Esophagus muscularis mucosa (tissue), 4 donors: Measurements from ENCODE around the gene B4GALT1. TPM values are rescaled to one million over a fixed set of nuclear protein-coding genes. Genes with fewer than 3 reads are reported as not detected.
"Not testable (repeated sequence)": the region's sequence is repeated elsewhere in the genome, so short reads cannot be mapped to it uniquely, and the experiment has no call there.

Source experiments
- DNase-seq: peaks from one replicate; pipeline ENCODE4 v3.0.0-alpha.2; 2017; ENCODE audit errors: extremely low spot score
- H3K27ac ChIP-seq, 4 donors: fragments of 200-600 bp; sonication (generic); replicated peaks in 1 of 4; 1 replicate in 3 of 4; 2 replicates in 1 of 4; pipeline ENCODE4 v1.5.1; 2016 to 2019; ENCODE audit warnings: mild to moderate bottlenecking in 1 of 4
- H3K27me3 ChIP-seq, 4 donors: fragments of 200-600 bp; sonication (generic); one replicate each; pipeline versions ENCODE4 v1.5.1 to v1.6.0; 2016 to 2019
- H3K36me3 ChIP-seq, 4 donors: fragments of 200-600 bp; sonication (generic); one replicate each; pipeline ENCODE4 v1.5.1; 2016 to 2019
- H3K4me1 ChIP-seq, 4 donors: fragments of 200-600 bp; sonication (generic); one replicate each; pipeline ENCODE4 v1.5.1; 2016 to 2019
- H3K4me3 ChIP-seq, 4 donors: fragments of 200-600 bp; sonication (generic); 1 replicate in 2 of 4; 2 replicates in 2 of 4; pipeline ENCODE4 v1.5.1; 2016 to 2019; ENCODE audit warnings: mild to moderate bottlenecking in 4 of 4, moderate library complexity in 1 of 4
- H3K9me3 ChIP-seq, 4 donors: fragments of 200-600 bp; sonication (generic); 1 replicate in 3 of 4; 2 replicates in 1 of 4; pipeline ENCODE4 v1.5.1; 2016 to 2019
- EP300 ChIP-seq: sonication (generic); formaldehyde crosslinking; IDR thresholded peaks from one replicate; pipeline ENCODE4 v1.6.1; 2017; ENCODE audit warnings: antibody characterized with exemption
- POLR2A ChIP-seq: fragments of 450-650 bp; IDR thresholded peaks from one replicate; pipeline ENCODE4 v1.6.1; 2017; ENCODE audit warnings: antibody characterized with exemption, moderate library complexity, mild to moderate bottlenecking, low read depth
- POLR2AphosphoS5 ChIP-seq, 2 donors: sonication (generic); formaldehyde crosslinking; IDR thresholded peaks; one replicate each; pipeline ENCODE4 v1.6.1; 2017; ENCODE audit warnings: antibody characterized with exemption in 2 of 2
- WGBS: methylation state at CpG from one replicate; pipeline ENCODE4 v1.1.5; 2018; 5-methylcytosine and 5-hydroxymethylcytosine counted together
- intact Hi-C: fragments of 100-400 bp; cut with DNase I; formaldehyde crosslinking; loops from one replicate; pipeline ENCODE4 v1.15.1; 2023
- total RNA-seq, 4 donors: library from RNA; depleted of rRNA; stranded (reverse); fragments of >200 nt; gene quantifications; one replicate each; pipeline versions ENCODE4 v1.1.0 to v1.2.1, GENCODE V29; 2016
- TF ChIP-seq, protein P1 (sequence below), 3 experiments: fragments of 200-600 bp in 2 of 3; fragments of 450-650 bp in 1 of 3; sonication (generic) in 2 of 3; IDR thresholded peaks; one replicate each; pipeline ENCODE4 v1.5.1; 2017 to 2019; ENCODE audit warnings: antibody characterized with exemption in 3 of 3, mild to moderate bottlenecking in 2 of 3, moderate library complexity in 1 of 3

The B4GALT1 gene
- total RNA-seq, 4 donors from 2014 or later, result 24.5 to 39.6 (median 37.8) TPM

- Histone ChIP-seq H3K4me3 (peak overlapping the region; percentile 75 to 99 (median 87)), H3K27me3 (no peaks in the 10 kb centered on the region), H3K9me3 (no peaks in the 10 kb centered on the region), H3K27ac (peak overlapping the region; percentile 91 to 97 (median 94)), H3K36me3 (no peaks in the 10 kb centered on the region), H3K4me1 (peaks cover 73 to 88% (median 83%) of the 10 kb centered on the region in 4 donors)
- intact Hi-C loops, result no loop called here
- no peak for DNase-seq
- TF ChIP-seq POLR2AphosphoS5 (IDR thresholded peaks at IDR 0.05) (peak; percentile 88 to 90), POLR2A (no peak), EP300 (no peak)
- TF ChIP-seq, protein P1, sequence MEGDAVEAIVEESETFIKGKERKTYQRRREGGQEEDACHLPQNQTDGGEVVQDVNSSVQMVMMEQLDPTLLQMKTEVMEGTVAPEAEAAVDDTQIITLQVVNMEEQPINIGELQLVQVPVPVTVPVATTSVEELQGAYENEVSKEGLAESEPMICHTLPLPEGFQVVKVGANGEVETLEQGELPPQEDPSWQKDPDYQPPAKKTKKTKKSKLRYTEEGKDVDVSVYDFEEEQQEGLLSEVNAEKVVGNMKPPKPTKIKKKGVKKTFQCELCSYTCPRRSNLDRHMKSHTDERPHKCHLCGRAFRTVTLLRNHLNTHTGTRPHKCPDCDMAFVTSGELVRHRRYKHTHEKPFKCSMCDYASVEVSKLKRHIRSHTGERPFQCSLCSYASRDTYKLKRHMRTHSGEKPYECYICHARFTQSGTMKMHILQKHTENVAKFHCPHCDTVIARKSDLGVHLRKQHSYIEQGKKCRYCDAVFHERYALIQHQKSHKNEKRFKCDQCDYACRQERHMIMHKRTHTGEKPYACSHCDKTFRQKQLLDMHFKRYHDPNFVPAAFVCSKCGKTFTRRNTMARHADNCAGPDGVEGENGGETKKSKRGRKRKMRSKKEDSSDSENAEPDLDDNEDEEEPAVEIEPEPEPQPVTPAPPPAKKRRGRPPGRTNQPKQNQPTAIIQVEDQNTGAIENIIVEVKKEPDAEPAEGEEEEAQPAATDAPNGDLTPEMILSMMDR (IDR thresholded peaks at IDR 0.05), result no peak
- WGBS, result 77% methylated on average over 8 of the region's 9 CpGs
Measured at GRCh38 chr9:33162721-33163311, 4.3 kb downstream of the B4GALT1 start.

DNA sequence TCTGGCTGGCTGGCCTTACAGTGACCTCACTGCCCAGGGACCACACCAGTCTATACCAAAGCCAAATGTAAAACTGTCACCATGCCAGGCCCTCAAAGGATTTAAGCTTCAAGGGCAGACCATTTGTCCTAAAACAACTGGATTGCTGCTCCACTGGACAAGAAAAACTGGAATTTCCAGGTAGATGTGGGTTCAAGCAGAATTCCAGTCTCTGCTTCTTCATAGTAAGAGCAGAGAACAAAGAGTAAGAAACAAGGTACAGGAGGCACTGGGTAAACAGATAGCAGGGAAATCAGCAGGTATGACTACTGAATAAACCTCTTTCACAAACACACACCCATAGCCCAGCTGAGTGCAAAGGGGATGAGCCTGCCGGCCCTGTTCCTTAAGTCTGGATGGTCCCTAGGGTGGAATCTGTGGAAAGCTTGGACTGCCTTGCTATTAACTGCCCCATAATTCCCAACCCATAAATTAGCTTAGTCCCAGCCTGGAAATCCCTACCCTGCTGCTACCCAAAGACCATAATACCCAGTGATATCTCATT is 5.5 kb downstream of the B4GALT1 start:
- Histone ChIP-seq H3K4me3 (peak overlapping the region in 2 of 4 donors; percentile 3 to 13), H3K27me3 (no peaks in the 10 kb centered on the region), H3K4me1 (peaks cover 80 to 95% (median 91%) of the 10 kb centered on the region in 4 donors), H3K9me3 (no peaks in the 10 kb centered on the region), H3K36me3 (no peaks in the 10 kb centered on the region), H3K27ac (peak overlapping the region; percentile 91 to 97 (median 94))
- no peak for DNase-seq
- 60% methylated on average over 1 of the region's 1 CpG for WGBS
- intact Hi-C loops, result no loop called here
- TF ChIP-seq EP300 (no peak), POLR2A (no peak), POLR2AphosphoS5 (IDR thresholded peaks at IDR 0.05) (no peak)
- TF ChIP-seq, protein P1 (IDR thresholded peaks at IDR 0.05), result no peak

- WGBS, result 43% methylated on average over 6 of the region's 6 CpGs
- TF ChIP-seq POLR2AphosphoS5 (IDR thresholded peaks at IDR 0.05), result peak; percentile 47 to 50
- peak; percentile 24 for TF ChIP-seq POLR2A
- TF ChIP-seq, protein P1 (IDR thresholded peaks at IDR 0.05), result no peak
- TF ChIP-seq EP300, result no peak
- Histone ChIP-seq H3K27ac (peak overlapping the region; percentile 91 to 97 (median 94)), H3K4me3 (peak overlapping the region in 2 of 4 donors; percentile 1 to 13), H3K36me3 (no peaks in the 10 kb centered on the region), H3K27me3 (no peaks in the 10 kb centered on the region), H3K4me1 (peaks cover 85 to 100% (median 96%) of the 10 kb centered on the region in 4 donors), H3K9me3 (no peaks in the 10 kb centered on the region)
- no peak for DNase-seq
- intact Hi-C loops, result no loop called here
Measured at GRCh38 chr9:33161011-33161588, 6.0 kb downstream of the B4GALT1 start.

DNA sequence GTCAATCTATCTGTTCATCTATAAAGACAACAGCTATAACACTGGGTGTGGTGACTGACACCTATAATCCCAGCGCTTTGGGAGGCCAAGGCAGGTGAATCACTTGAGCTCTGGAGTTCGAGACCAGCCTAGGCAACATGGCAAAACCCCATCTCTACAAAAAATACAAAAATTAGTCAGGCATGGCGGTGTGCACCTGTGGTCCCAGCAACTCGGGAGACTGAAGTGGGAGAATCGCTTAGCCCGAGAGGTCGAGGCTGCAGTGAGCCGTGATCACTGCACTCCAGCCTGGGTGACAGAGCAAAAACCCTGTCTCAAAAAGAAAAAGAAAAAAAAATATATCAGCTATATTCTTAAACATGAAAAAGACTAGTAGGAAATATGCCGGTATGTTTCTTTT is 6.7 kb downstream of the B4GALT1 start:
- H3K4me3 ChIP-seq, result peak overlapping the region in 1 of 4 donors; percentile 1
- H3K36me3 ChIP-seq, H3K9me3 ChIP-seq, DNase-seq, intact Hi-C loops, H3K27me3 ChIP-seq: not testable (repeated sequence)
- H3K4me1 ChIP-seq, result peaks cover 90 to 100% (median 99%) of the 10 kb centered on the region in 4 donors
- H3K27ac ChIP-seq, result peak overlapping the region; percentile 91 to 97 (median 94)
- 90% methylated on average over 9 of the region's 9 CpGs for WGBS

GRCh38 chr9:33159777-33160127 is 7.4 kb downstream of the B4GALT1 start:
- 14% methylated on average over 1 of the region's 1 CpG for WGBS
- TF ChIP-seq EP300 (no peak), POLR2AphosphoS5 (IDR thresholded peaks at IDR 0.05) (no peak), POLR2A (no peak)
- TF ChIP-seq, protein P1 (IDR thresholded peaks at IDR 0.05), result no peak
- intact Hi-C loops, result no loop called here
- peak overlapping the region; percentile 91 to 97 (median 94) for H3K27ac ChIP-seq
- peaks cover 94 to 100% (median 98%) of the 10 kb centered on the region in 4 donors for H3K4me1 ChIP-seq
- no peaks in the 10 kb centered on the region for H3K36me3 ChIP-seq
- no peaks in the 10 kb centered on the region for H3K27me3 ChIP-seq
- no peaks in the 10 kb centered on the region for H3K9me3 ChIP-seq
- DNase-seq, result no peak
- no peak overlapping the region for H3K4me3 ChIP-seq
